Activated CD8-positive, alpha-beta memory T cell treated with anti-CD3 and anti-CD28 coated beads for 1 hour (primary cell): ENCODE results near the gene ADGRD1.

Source experiments
- DNase-seq, 2 donors: peaks; one replicate each; pipeline ENCODE4 v3.0.0-alpha.2; 2020; ENCODE audit warnings: low read depth in 1 of 2; ENCODE audit errors: extremely low read depth in 1 of 2

The ADGRD1 gene

GRCh38 chr12:131020326-131021153 is 66.8 kb downstream of the ADGRD1 start:
- DNase-seq, result no peak

DNA sequence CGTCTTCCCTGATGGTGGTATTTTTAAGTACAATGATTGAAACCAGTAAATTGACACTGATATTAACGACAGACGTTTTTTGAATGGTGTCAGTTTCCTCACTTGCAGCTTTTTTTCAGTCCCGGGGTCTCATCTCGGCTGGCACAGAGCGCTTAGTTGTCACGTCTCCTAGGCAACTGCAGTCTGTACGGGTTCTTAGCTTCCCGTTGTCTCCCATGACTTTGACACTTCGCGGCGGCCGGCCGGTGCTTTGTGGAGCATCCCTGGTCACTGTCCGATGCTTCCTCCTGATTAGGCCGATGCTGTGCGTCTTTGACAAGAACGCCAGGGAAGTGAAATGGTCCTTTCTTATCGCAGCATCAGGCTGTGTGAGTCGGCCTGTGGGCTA is 67.4 kb downstream of the ADGRD1 start:
- DNase-seq, result no peak

GRCh38 chr12:131024026-131024425 is 70.3 kb downstream of the ADGRD1 start:
- no peak for DNase-seq

GRCh38 chr12:131024721-131025120 is 71.0 kb downstream of the ADGRD1 start:
- DNase-seq, result no peak

GRCh38 chr12:131025234-131025633 is 71.5 kb downstream of the ADGRD1 start:
- DNase-seq, result no peak

GRCh38 chr12:131025939-131026702 is 72.4 kb downstream of the ADGRD1 start:
- no peak for DNase-seq

DNA sequence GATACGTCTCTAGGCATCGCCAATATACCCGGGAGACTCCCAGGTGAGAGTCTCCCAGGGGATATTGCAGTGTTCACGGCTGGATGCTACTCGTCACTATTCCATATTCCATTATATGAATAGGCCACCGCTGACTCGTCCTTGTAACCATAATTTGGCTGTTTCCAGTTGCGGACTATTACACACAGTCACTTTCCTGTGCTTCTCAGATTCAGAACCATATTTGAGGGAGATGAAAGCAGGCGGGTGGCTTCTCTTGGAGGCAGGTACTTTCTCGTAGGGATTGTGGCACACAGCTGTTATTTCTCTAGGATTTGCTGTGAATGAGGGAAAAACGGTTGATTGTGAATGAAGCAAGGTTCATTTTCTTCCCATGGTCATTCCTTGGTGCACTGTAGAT is 73.0 kb downstream of the ADGRD1 start:
- no peak for DNase-seq

DNA sequence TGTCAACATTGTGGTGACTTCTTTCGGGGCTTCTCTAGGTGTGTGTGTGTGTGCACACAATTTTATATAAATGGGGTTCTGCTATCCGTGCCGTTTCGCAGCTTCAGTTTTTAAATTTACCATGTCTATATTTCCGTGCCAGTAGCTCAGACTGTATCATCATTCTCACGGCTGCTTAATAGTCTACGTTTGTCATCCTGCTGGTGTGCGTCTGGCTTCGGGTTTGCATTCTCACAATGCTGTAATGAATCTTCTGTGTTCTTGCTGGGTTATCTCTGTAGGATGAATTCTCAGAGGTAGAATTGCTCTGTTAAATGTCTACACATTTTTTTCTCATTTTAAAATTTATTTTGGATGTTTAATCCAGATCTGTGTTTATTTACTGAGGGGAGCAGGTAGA is 73.6 kb downstream of the ADGRD1 start:
- DNase-seq, result no peak

DNA sequence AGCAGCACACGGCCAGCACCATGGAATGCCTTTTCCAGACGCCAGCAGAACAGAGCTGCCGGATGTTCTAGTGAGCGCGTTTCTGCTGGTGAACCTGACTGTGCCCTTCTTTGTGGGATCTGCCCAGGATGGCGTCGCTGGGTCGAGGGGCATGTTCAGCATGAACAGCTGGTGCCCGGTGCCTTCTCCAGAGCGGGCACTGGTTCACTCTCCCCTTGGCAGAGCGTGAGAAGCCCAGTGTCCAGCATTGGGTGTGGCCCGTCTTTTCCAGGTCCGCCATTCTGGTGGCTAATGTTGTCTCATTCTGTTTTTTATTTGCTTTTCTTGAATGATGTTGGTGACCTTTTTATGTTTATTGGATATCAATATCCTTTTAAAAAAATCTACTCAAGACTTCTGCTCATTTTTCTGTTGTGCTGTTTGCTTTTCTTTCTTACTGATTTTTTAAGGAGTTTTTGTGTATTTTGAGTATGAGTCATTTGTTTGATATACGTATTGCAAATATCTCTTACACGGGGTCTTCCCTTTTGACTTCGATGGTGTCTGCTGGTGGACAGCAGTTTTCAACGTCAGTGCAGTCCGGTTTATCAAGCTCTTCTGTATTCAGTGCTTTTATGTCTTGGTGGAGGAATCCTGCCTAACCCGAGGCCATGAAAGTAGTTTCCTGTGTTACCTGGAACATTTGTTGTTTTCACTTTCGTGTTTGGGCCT is 74.3 kb downstream of the ADGRD1 start:
- no peak for DNase-seq

DNA sequence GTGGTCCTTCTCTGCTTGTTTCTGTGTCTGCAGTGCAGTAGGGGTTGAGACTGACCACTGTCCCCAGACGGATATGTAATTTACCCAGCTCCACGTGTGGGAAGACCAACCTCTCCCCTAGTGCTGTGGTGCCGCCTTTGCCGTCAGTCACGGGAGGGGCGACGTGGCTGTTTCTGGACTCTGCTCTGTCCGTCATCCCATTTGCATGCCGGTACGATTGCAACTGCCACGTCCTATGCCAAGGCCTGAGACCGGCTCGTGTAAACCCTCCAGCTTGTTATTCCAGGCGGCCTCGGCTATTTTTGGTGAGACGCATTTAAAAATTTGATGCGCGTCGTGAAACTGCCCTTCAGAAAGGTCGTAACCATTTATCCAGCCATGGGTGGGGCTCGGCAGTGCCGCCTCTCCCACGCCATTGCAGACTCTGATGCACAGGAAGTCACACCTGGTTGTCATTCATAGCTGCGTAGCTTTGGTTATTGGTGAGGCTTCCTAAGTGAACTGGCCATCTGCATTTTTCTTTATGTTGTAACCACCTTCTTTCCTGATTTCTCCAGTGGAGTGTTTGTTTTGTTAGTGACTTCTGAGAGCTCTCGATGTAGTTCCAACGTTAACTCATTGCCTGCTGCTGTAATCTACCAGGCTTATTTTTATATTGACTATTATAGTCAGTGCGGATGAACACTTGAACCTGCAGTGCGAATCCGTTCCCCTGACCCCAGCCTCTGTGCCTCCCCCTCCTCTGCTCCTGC is 75.1 kb downstream of the ADGRD1 start:
- no peak for DNase-seq

- no peak for DNase-seq
Measured at GRCh38 chr12:131030472-131031328, 77.0 kb downstream of the ADGRD1 start.

DNA sequence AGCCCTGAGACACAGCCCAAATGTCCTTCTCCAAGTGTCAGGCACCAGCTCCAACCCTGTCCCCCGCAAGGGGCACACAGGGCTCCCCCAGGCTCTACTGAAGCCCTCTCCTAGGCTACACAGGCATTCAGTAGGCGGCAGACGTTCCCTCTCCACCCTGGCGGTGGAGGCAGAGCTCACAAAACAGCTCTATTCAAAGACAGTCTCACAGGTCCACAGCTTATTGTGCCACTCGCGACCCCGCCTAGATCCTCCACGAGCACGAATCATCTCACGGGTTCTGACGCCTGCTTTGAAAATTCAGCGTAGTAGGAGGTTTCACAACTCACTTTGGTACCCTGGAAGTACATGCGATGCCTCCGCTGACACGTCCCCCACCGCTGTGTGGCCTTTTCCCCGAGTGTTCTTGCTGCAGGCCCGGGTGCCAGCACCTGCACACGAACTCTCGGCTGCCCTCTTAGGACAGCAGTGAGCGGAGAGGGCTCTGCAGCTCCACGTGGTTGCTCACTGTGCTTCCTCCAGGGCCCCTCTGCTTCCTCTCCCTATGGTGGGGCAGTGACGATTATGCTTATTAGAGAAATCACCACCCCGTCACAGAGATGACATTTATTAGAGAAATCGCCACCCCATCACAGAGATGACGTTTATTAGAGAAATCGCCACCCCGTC is 78.5 kb downstream of the ADGRD1 start:
- DNase-seq, result no peak

DNA sequence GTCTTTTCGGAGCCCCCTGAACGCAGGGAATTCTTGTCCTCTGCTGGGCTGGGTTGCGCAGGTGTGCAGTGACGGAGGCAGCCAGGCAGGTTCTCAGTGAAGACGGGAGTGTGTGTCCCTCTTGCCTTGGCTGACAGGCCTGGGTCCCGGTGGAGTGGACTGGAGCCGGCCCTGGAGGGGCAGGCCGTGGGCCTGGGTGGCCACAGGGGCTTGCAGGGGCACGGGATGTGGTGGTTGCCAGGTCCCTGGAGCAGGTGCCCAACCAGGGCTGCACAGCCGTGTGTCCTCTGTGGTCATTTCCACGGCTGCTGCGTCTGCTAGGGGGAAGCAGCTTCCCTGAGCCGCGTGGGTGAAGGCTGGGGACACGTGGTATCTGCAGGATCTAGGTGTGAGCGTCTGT is 79.8 kb downstream of the ADGRD1 start:
- DNase-seq, result no peak

GRCh38 chr12:131033886-131034482 is 80.3 kb downstream of the ADGRD1 start:
- DNase-seq, result no peak

DNA sequence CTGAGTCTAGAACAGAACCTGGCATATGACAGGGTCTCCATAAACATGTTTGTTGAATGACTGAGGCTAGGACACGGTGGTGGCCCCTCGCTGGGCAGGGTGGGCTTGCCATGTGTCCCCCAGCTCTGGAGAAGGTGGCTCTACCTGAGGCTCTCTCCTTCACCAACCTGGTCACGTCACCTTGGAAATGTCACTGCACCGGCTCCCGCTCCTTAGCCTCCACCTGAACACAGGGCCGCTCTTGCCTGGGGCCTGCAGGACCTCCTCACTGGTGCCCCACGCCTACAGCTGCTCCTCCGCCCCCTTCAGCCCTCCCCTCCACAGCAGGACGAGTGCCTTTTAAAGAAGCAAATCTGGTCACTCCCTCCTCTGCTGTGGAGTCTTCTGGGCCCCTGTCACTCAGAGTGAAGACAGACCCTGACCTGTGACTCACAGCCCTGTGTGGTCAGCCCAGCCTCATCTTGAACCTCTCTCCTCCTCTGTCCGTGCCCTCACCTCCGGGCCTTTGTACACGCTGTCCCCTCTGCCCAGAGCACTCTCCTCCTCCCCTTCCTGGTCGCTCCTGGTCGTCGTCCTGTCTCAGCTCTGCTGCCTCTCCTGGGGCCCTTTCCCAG is 81.0 kb downstream of the ADGRD1 start:
- no peak for DNase-seq

DNA sequence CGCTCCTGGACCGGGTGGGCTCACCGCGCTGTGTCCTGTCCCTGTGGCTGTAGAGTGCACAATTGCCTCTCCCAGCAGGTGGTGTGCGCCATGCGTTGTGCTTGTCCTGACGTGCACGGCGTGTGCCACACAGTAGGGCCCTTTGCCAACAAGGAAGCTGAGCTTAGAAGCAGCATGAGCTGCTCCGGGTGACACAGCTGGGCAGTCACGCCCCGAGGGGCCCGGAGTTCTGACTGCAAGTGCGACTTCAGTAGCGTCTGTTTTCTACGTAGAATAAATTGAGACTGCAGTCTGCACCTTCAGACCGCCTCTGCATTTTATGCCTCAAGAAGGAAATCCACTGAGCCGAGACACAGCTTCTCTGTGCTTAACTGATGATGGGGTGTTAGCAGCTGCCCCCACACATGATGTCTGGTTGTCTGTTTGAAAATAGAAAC is 81.6 kb downstream of the ADGRD1 start:
- no peak for DNase-seq

- DNase-seq, result no peak
Measured at GRCh38 chr12:131038159-131038558, 84.5 kb downstream of the ADGRD1 start.
